Measurements from ENCODE around the gene ABR. TPM values are rescaled to one million over a fixed set of nuclear protein-coding genes. Genes with fewer than 3 reads are reported as not detected.

The ABR gene
- total RNA-seq, 2 donors from 2014 or later: 159 to 200 TPM

- no peaks in the 10 kb centered on the region for H3K9me3 ChIP-seq
- ATAC-seq (ENCODE audit: insufficient number of reproducible peaks, low FRiP score, low read depth) (no peak), DNase-seq (ENCODE audit: low spot score) (peak; percentile 53)
- no peaks in the 10 kb centered on the region for H3K4me1 ChIP-seq (ENCODE audit: control insufficient read depth in 1 of 2, low read depth in 2 of 2)
- H3K4me3 ChIP-seq: no peak overlapping the region
- no peaks in the 10 kb centered on the region for H3K27me3 ChIP-seq (replicated peaks; ENCODE audit: insufficient read depth)
- no peak overlapping the region for H3K27ac ChIP-seq
- H3K36me3 ChIP-seq: peaks cover 55% of the 10 kb centered on the region
- no peak for TF ChIP-seq CTCF (IDR thresholded peaks at IDR 0.05)
These were observed 118.8 kb downstream of the ABR start for GRCh38 chr17:1060991-1061390.

- Histone ChIP-seq H3K36me3 (peaks cover 57% of the 10 kb centered on the region), H3K9me3 (no peaks in the 10 kb centered on the region), H3K27me3 (replicated peaks; ENCODE audit: insufficient read depth) (no peaks in the 10 kb centered on the region), H3K4me1 (ENCODE audit: control insufficient read depth in 1 of 2, low read depth in 2 of 2) (peaks cover 0 to 5% of the 10 kb centered on the region in 2 donors), H3K4me3 (no peak overlapping the region), H3K27ac (no peak overlapping the region)
- TF ChIP-seq CTCF (IDR thresholded peaks at IDR 0.05): no peak
- ATAC-seq (ENCODE audit: insufficient number of reproducible peaks, low FRiP score, low read depth) (no peak), DNase-seq (ENCODE audit: low spot score) (no peak)
These were observed 120.5 kb downstream of the ABR start for GRCh38 chr17:1059131-1059795.

- TF ChIP-seq CTCF (IDR thresholded peaks at IDR 0.05): peak; percentile 54
- Histone ChIP-seq H3K4me1 (ENCODE audit: control insufficient read depth in 1 of 2, low read depth in 2 of 2) (peaks cover 0 to 5% of the 10 kb centered on the region in 2 donors), H3K27ac (no peak overlapping the region), H3K36me3 (peaks cover 63% of the 10 kb centered on the region), H3K27me3 (replicated peaks; ENCODE audit: insufficient read depth) (no peaks in the 10 kb centered on the region), H3K4me3 (no peak overlapping the region), H3K9me3 (no peaks in the 10 kb centered on the region)
- DNase-seq (ENCODE audit: low spot score) (no peak), ATAC-seq (ENCODE audit: insufficient number of reproducible peaks, low FRiP score, low read depth) (no peak)
These were observed 121.2 kb downstream of the ABR start for GRCh38 chr17:1058423-1059130.

GRCh38 chr17:1056761-1057160 lies 123.0 kb downstream of the ABR start:
- Histone ChIP-seq H3K36me3 (peaks cover 54% of the 10 kb centered on the region), H3K27me3 (replicated peaks; ENCODE audit: insufficient read depth) (no peaks in the 10 kb centered on the region), H3K4me1 (ENCODE audit: control insufficient read depth in 1 of 2, low read depth in 2 of 2) (peaks cover 0 to 5% of the 10 kb centered on the region in 2 donors), H3K4me3 (no peak overlapping the region), H3K9me3 (no peaks in the 10 kb centered on the region), H3K27ac (no peak overlapping the region)
- TF ChIP-seq CTCF (IDR thresholded peaks at IDR 0.05): no peak
- ATAC-seq (ENCODE audit: insufficient number of reproducible peaks, low FRiP score, low read depth) (no peak), DNase-seq (ENCODE audit: low spot score) (no peak)

GRCh38 chr17:1055751-1056645 lies 123.8 kb downstream of the ABR start:
- peak; percentile 85 for TF ChIP-seq CTCF (IDR thresholded peaks at IDR 0.05)
- H3K4me1 ChIP-seq (ENCODE audit: control insufficient read depth in 1 of 2, low read depth in 2 of 2): peaks cover 0 to 5% of the 10 kb centered on the region in 2 donors
- H3K9me3 ChIP-seq: no peaks in the 10 kb centered on the region
- H3K4me3 ChIP-seq: no peak overlapping the region
- H3K27ac ChIP-seq: peak overlapping the region; percentile 49 to 57
- no peak for ATAC-seq (ENCODE audit: insufficient number of reproducible peaks, low FRiP score, low read depth)
- peaks cover 51% of the 10 kb centered on the region for H3K36me3 ChIP-seq
- no peaks in the 10 kb centered on the region for H3K27me3 ChIP-seq (replicated peaks; ENCODE audit: insufficient read depth)
- no peak for DNase-seq (ENCODE audit: low spot score)
